ENCODE results near the gene RNF2. TPM values are rescaled to one million over a fixed set of nuclear protein-coding genes. Genes with fewer than 3 reads are reported as not detected.

RNF2 gene
- total RNA-seq, 1 experiment from 2014 or later = 75.3 TPM

DNA sequence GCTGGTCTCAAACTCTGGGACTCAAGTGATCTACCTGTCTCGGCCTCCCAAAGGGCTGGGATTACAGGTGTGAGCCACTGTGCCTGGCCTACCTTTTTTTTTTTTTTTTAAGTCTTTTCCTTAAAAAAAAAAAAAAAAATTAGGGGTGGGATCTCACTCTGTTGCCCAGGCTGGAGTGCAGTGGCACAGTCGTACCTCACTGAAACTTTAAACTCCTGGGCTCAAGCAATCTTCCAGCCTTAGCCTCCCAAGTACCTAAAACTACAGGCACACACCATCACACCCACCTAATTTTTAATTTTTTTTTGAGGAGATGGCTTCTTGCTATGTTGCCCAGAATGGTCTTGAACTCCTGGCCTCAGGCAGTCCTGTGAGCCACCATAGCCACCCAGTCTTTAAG, 38.5 kb downstream of the RNF2 start:
- Histone ChIP-seq H3K4me1 (ENCODE audit: insufficient read depth, low read length) (no peaks in the 10 kb centered on the region), H3K9ac (ENCODE audit: extremely low read depth, insufficient read length, low read length) (no peak overlapping the region), H3T11ph (ENCODE audit: low read length) (no peak overlapping the region), H4K8ac (replicated peaks; ENCODE audit: insufficient read length, low read depth, low read length) (no peak overlapping the region), H3K56ac (ENCODE audit: insufficient read length, low read depth, low read length) (no peak overlapping the region), H4K91ac (ENCODE audit: insufficient read length, low read depth, low read length) (no peak overlapping the region), H4K20me1 (ENCODE audit: control insufficient read depth, insufficient read depth, insufficient read length) (no peaks in the 10 kb centered on the region), H2BK5ac (ENCODE audit: insufficient read length, low read length) (no peak overlapping the region), H2BK120ac (ENCODE audit: low read depth, low read length, poor library complexity, severe bottlenecking) (no peak overlapping the region), H3K27ac (ENCODE audit: insufficient read length, low read depth, low read length) (no peak overlapping the region), H3K27me3 (ENCODE audit: insufficient read depth, low read length) (no peaks in the 10 kb centered on the region), H3K23me2 (ENCODE audit: insufficient read length, low read depth, low read length, poor library complexity, severe bottlenecking) (no peaks in the 10 kb centered on the region), H3K23ac (ENCODE audit: insufficient read length, low read depth, low read length) (no peak overlapping the region), H2AFZ (ENCODE audit: low read length) (no peak overlapping the region), H3K9me3 (ENCODE audit: control insufficient read depth, low read depth, low read length) (no peaks in the 10 kb centered on the region), H3K18ac (ENCODE audit: insufficient read length, low read depth, low read length) (no peak overlapping the region), H3K79me1 (ENCODE audit: insufficient read depth, low read depth, low read length, poor library complexity, severe bottlenecking) (peaks cover 16% of the 10 kb centered on the region), H2BK12ac (ENCODE audit: insufficient read length, low read depth, low read length) (no peak overlapping the region), H3K79me2 (ENCODE audit: insufficient read depth, low read length) (peaks cover 19% of the 10 kb centered on the region; the same call in 1 of the 2 replicates), H2BK20ac (ENCODE audit: low read depth, low read length, poor library complexity, severe bottlenecking) (no peak overlapping the region), H2BK15ac (ENCODE audit: low read depth, low read length) (no peak overlapping the region), H3K4ac (ENCODE audit: low read depth, low read length) (no peak overlapping the region), H4K5ac (ENCODE audit: insufficient read length, low read depth, low read length) (no peak overlapping the region), H3K14ac (ENCODE audit: insufficient read depth, low read length) (no peak overlapping the region), H3K4me2 (ENCODE audit: insufficient read depth, insufficient read length, low read length) (no peak overlapping the region), H2AK5ac (ENCODE audit: insufficient read length, low read length) (no peak overlapping the region)
- H3K27ac Mint-ChIP-seq = peak overlapping the region in 1 of 3 experiments; percentile 91; a peak in 2 of 7 replicates
- no peak for DNase-seq
- WGBS (ENCODE audit: extremely low coverage, insufficient read length, low lambda C conversion rate) = no CpG with 5 or more reads among the region's 2 CpGs
- peaks cover 16 to 24% of the 10 kb centered on the region in 2 experiments for H3K4me1 Mint-ChIP-seq
- no peaks in the 10 kb centered on the region; the same call in 1 of the 2 replicates for H3K27me3 Mint-ChIP-seq (ENCODE audit: low read depth)
- peaks cover 16 to 22% (median 19%) of the 10 kb centered on the region in 3 experiments; a peak in 6 of 7 replicates for H3K36me3 Mint-ChIP-seq (ENCODE audit: insufficient read depth in 1 of 3, low read depth in 3 of 3)
- TF ChIP-seq CTCF (conservative IDR thresholded peaks at IDR 0.05) = no peak
- no peak overlapping the region for H3K4me3 Mint-ChIP-seq
- no peaks in the 10 kb centered on the region for H3K9me3 Mint-ChIP-seq
